ENCODE data around the gene ARHGAP32. TPM values are rescaled to one million over a fixed set of nuclear protein-coding genes. Genes with fewer than 3 reads are reported as not detected.
"Not testable (repeated sequence)": the region's sequence is repeated elsewhere in the genome, so short reads cannot be mapped to it uniquely, and the experiment has no call there.

Gene ARHGAP32
- total RNA-seq, 1 experiment from 2014 or later: 9.3 TPM

- DNase-seq (ENCODE audit: low read depth): no peak
Measured at GRCh38 chr11:129034001-129034400, 158.1 kb downstream of the ARHGAP32 start.

DNA sequence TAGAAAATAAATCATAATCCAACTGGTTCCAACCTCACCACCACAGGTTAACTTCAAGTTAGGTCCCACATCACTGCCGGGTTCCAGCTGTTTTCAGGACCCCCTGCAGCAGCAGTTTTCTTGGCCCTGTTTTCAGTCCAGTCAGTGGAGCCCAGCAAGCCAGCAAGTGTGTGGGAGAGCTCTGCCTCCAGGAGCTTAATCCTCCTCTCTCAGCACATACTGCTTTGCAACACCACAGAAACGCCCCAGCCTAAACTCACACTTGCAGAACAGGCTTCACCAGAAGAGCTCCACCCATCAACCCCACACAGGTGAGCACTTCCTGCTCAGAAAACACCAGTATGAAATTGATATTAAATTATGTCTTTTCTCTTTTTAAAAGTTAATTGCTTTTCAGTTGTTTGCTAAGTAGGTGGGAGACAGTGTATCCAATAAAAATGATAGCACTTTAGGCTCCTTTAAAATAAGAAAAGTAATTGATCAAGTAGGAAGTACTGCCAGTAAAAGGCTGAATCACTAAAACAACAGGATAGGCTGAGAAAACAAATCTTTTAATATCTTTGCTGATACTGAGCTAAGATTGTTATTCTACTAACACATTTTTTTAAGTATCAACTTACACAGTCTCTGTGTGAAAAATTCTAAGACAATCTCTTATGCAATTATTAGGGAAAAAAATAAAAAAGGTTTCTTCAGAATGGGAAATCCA, 168.0 kb downstream of the ARHGAP32 start:
- DNase-seq (ENCODE audit: low read depth): peak; percentile 5

GRCh38 chr11:129021295-129021694, 170.8 kb downstream of the ARHGAP32 start:
- peak; percentile 28 for DNase-seq (ENCODE audit: low read depth)

- no peak for DNase-seq (ENCODE audit: low read depth)
Measured at GRCh38 chr11:129018991-129019390, 173.1 kb downstream of the ARHGAP32 start.

DNA sequence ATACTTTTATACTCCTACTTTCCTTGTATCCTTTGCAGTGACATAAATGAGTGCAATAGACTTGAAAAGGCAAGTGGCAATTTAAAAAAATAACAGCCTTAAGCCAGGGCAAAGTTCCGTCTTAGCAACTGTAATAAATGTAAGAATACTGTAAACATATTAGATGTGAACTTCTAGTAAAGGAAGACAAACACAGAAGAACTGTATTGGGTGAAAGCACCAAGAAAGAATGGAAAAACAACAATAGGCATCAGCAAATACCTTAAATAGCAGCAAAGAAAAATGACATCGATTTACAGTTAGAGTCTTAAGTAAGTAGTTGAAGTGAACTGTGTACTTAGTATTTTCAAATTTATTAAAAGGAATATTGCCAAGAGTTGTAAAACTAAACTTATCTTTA, 174.0 kb downstream of the ARHGAP32 start:
- DNase-seq (ENCODE audit: low read depth): no peak

DNA sequence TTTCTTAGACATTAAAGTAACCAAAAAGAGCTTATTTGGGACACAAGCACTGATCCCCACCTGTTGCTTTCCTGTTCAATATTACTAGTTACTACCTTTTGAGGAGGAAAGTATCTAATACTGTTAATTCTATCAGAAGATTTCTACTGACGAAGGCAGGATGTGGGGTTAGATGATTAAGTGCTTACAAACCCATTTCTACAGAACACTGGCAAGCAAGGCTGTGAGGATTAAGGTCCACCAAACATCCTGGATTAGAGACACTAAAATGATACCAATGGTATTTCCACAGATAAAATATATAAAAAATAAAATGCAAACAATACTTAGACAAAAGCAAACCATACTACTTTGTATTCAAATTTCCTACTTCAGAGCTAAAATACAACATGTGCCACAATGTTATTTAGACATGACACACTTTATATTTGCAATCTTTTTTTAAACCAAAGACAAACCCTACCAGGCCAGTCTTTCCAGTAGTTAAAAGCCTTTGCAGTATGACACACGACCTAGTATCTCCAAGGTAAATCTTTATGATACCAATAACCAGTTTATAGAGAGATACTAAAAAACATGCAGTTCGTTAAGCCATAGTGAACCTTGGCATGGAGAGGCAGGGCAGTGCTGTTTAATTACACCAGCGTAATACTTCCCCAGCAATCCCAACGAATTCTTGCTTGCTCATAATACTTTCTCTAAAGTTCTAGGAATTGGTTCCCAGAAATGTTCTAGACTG, 178.2 kb downstream of the ARHGAP32 start:
- DNase-seq (ENCODE audit: low read depth): no peak

- no peak for DNase-seq (ENCODE audit: low read depth)
Measured at GRCh38 chr11:129012880-129013279, 179.2 kb downstream of the ARHGAP32 start.

DNA sequence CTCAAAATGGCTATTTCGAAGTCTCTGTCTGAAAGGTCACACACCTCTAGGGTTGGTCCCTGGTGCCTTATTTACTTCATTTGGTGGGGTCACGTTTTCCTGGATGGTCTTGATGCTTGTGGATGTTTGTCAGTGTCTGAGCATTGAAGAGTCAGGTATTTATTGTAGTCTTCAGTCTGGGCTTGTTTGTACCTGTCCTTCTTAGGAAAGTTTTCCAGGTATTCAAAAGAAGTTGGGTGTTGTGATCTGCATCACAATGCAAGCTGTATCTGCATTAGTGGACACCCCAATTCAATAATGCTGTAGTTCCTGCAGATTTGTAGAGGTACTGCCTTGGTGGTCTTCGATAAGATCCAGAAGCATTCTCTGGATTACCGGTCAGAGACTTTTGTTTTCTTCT, 186.0 kb downstream of the ARHGAP32 start:
- no peak for DNase-seq (ENCODE audit: low read depth)

DNA sequence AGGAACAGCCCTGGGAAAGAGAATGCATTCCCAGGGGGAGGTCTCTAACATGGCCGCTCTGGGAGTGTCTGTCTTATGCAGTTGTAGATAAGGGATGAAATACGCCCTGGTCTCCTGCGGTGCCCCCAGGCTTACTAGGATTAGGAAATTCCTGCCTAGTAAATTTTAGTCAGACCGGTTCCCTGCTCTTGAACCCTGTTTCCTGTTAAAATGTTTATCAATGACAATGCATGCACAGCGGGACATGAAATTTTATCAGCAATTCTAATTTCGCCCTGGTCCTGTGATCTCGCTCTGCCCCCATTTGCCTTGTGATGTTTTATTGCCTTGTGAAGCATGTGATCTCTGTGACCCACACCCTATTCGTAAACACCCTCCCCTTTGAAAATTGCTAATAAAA, 193.0 kb downstream of the ARHGAP32 start:
- DNase-seq (ENCODE audit: low read depth): not testable (repeated sequence)

GRCh38 chr11:128988242-128988970, 203.7 kb downstream of the ARHGAP32 start:
- DNase-seq (ENCODE audit: low read depth): peak; percentile 3

GRCh38 chr11:128985880-128986279, 206.2 kb downstream of the ARHGAP32 start:
- no peak for DNase-seq (ENCODE audit: low read depth)

DNA sequence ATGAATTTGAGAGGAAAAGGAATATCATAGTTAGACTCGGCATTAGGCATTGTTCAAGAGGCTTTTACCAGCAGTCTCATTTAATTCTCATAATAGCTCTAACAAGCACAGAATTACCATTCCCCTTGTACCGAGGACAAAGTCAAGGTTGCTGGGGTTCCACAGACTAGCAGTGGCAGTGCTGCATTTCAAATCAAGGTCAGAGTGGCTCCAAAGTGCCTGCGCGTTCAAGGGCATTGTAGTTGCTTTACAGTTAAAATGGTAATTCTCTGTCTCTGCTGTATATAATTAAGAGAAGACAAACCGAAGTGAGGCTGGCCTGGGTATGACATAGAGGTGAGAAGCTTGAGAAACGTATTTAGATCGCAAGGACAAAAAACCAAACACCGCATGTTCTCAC, 209.1 kb downstream of the ARHGAP32 start:
- DNase-seq (ENCODE audit: low read depth): no peak

DNA sequence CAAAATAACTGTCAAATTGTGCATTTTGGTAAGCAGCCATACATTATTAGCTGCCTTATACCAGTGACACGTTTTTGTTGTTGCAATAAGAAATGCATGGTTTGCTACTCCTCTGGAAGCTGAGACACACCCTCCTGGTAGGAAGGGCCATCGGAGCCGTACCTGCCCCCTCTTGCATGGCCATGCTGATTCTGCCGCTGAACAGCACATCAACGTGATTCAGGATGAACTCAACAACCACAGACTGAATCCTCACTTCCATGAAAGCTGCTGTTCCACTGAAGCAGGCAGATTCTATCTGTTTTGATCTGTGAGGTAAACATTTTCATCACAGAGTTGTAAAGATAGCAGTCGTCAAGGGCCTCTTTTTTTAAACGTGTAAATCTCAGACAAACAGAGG, 210.9 kb downstream of the ARHGAP32 start:
- no peak for DNase-seq (ENCODE audit: low read depth)

DNA sequence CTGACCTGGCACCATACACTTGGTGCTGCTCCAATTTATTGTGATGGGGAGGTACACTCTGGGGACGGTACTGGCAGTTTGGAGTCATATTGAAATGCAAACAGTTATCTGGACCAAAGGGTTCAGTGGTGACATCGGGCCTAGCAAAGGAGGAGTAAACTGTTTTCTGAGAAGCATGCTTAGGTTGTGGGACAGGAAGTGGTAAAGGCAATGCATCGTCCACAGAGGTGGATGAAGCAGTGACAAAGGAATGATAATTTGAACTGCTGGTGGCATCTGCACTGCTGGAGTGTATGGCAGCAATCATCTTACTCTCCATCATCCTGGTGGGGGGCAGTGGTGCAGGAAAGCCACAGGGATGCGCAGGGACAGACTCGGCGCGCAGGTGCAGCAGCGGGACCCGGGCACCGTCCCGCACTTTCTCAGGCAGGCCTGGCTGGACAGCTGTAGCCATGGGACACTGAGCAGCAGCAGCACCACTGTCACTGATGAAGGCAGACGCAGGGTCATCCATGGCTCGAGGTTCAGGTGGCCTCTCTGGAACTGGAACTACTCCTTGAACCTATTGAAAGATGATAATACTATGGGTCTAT, 221.4 kb downstream of the ARHGAP32 start:
- DNase-seq (ENCODE audit: low read depth): no peak

DNA sequence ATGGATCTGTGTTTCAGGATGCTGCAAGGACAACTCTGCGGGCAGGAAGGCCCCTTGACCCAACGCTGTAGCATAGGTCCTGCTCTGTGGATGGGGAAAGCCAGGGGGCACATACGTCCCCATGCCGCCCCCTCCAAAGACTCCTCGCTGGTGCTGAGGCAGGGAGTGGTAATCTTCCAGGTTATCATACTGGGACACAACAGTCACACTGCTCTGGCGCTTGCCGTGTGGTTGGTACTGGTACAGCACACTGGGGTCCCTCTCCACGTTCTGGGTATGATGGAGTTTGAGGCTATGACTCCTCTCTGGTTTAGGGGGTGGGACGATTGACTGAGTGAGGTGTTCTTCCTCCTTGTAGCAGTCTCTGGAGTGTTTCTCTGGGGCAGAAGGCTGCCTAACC, 223.2 kb downstream of the ARHGAP32 start:
- no peak for DNase-seq (ENCODE audit: low read depth)

GRCh38 chr11:128967578-128967977, 224.5 kb downstream of the ARHGAP32 start:
- DNase-seq (ENCODE audit: low read depth): no peak

DNA sequence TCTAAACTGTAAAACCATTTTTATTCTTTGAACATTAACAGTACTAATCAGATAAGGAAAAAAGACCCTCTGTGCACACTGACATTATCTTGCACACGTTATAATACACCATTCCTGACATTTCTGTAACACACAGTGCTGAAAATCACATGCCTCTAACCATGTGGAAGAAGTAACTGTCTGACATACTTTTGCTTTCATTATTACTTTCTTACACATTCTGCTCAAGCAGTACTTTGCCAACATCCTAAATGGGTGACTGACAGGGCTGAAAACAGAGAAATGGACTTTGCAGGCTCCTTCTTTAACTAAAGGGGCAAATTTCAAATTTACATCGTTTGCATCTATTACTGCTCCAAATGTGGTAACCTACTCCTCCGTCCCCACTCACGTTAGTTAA, 226.6 kb downstream of the ARHGAP32 start:
- no peak for DNase-seq (ENCODE audit: low read depth)

DNA sequence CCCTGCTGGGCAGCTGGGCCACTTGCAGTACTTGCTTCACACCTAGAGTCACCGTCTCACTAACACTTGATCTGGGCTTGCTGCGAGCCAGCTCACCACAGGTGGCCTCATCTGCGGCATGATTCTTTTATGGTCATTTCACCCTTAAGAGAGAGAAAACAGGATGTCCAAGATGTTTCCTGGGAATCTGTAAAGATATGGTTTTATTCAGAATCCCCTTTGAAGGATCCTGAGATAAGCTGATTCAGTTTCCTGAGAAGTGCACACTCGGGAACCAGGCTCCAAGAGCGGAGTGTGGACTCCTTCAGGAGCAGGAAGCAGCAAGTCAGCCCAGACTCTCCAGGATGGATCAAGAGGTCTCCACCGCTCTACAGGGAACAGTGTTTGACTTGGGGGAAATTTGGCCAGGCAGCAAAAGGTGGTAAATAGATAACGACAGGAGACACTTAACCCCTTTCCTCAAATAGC, 227.6 kb downstream of the ARHGAP32 start:
- no peak for DNase-seq (ENCODE audit: low read depth)

GRCh38 chr11:128963744-128964325, 228.3 kb downstream of the ARHGAP32 start:
- DNase-seq (ENCODE audit: low read depth): peak; percentile 11

DNA sequence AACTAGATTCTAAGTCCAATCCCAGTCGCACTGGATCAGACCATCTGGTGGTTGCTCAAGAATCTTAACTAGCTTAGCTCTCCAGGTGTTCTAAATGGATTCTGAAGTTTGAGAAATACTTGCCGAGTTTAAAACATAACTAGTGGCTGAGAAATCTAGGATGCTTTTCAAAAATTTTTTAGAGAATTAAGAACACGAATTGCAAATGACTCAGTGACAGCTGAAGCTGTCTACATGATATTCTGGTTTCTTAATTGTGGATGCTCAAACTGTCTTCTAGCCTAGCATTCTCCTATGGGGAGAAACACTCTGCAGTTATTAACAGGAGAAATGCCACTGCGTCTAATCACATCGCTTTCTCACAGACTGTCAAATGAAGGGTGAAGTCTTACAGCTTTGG, 229.2 kb downstream of the ARHGAP32 start:
- DNase-seq (ENCODE audit: low read depth): peak; percentile 24

DNA sequence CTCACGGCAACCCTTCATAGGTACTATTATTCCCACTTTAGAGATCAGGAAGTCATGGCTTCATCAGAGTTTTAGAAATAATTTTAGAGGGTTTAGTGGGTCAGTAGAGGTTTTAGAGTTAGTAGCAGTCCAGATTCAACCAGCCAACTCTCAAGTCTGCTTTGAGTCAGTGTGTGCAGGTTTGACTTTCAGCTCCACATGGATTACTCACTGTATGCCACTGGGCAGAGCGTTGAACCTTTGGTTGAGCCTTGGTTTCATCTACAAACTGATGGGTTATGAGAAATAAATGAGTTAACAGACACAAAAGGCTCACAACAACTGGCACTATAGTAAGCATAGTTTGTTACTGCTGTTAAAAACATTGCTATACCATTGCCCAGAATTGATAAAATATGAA, 230.5 kb downstream of the ARHGAP32 start:
- DNase-seq (ENCODE audit: low read depth): no peak

DNA sequence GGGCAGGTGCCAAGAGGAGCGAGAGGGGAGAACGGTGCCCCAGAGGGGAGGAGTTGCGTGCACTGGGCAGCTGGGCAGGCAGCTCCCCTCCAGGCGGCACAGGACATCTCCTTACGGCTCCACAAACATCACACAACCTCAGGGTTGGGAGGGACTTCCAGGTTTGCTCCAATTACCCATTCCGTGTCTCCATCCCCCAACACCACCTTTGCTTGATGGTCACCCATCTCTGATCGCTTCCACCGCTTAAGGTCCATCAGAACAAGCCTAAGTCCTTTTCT, 235.0 kb downstream of the ARHGAP32 start:
- no peak for DNase-seq (ENCODE audit: low read depth)

Measured in LHCN-M2 (cell line).